ENCODE data around the gene BIRC6.
"Not testable (repeated sequence)": the region's sequence is repeated elsewhere in the genome, so short reads cannot be mapped to it uniquely, and the experiment has no call there.

BIRC6 gene

DNA sequence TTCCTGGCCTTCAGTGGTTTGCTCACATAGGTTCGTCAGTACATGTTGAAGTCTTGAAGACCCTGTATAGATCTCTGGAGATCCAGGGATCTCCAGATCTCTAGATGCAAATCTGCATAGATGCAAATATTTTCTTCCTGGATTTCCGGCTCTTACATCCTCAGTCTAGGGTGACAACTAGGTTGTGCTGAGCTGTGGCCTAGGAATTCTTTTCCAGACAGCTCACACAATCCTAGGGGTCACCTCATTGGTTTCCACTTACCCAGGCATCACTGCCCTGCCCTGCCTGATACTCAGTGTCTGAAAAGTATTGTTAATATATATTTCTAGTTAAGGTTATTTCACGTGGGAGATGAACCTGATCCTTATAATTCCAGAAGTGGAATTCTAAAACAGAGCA, 165.9 kb downstream of the BIRC6 start:
- DNase-seq = no peak

DNA sequence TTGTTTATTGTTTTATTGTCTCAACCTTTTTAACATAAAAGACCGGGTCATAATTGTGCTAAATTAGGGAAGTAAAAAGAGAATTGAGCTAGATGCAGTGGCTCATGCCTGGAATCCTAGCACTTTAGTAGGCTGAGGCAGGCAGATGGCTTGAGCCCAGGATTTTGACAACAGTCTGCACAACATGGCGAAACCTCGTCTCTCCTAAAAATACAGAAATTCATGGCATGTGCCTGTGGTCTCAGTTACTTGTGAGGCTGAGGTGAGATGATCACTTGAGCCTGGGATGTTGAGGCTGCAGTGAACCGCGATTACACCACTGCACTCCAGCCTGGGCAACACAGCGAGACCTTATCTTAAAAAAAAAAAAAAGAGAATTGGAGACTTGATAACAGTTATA, 166.9 kb downstream of the BIRC6 start:
- DNase-seq = no peak

DNA sequence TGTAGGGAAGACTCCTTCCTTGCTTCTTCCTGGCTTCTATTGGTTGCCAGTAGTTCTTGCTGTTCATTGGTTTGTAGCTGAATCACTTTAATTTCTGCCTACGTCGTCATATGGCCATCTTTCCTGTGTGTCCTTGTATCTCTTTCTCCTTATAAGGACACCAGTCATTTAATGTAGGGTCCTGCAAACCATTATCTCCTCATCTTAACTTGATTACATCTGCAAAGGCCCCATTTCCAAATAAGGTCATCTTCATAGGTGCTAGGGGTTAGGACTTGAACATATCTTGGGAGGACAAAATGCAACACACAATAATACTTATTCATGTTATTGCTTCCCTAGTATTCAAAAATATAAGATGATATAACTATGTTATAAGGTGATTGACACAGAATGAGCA, 175.5 kb downstream of the BIRC6 start:
- no peak for DNase-seq

DNA sequence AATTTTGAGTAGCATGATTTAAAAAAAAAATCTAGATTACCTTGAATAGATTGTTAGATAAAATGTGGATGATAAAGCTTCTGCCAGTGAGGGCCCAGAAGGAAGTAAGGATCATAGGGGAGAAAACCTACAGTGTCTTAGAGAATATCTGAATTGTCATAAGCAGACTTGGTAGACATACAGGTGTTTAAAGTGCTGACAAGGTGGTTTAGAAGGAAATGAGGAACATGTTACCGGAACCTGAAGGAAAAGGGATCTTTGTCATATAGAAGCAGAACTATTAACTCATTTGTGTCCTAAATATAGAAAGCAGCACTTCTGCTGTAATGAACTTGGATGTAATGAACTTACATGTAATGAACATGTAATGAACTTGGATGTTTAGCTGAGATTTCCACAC, 176.1 kb downstream of the BIRC6 start:
- no peak for DNase-seq

DNA sequence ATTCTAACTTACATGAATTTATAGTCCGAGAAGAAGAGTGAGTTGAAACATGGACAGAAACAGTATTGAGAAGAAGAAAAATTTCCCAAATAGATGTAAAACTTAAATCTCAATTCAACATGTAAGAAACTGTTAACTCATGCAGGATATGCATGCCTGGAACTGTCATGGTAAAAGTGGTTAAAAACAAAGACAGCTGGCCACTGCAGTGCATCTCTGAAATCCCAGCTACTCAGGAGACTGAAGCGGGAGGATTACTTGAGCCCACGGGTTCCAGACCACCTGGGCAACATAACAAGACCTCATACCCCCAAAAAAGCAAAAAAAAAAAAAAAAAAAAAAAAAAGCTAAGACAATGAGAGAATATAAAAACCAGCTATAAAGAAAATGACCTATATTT, 178.0 kb downstream of the BIRC6 start:
- no peak for DNase-seq

DNA sequence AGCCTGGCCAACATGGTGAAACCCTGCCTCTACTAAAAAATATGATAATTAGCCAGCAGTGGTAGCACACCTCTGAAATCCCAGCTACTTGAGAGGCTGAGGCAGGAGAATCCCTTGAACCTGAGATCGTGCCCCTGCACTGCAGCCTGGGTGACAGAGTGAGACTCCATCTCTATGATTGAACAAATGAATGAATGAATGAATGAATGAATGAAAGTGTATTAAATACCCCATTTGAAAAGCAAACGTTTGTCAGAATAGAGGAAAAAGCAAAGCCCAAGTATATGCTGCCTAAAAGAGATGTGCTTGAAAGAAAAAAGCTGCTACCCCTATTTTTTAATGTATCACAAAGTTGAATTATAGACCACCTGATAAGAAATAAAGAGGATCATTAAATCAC, 181.9 kb downstream of the BIRC6 start:
- DNase-seq = no peak

DNA sequence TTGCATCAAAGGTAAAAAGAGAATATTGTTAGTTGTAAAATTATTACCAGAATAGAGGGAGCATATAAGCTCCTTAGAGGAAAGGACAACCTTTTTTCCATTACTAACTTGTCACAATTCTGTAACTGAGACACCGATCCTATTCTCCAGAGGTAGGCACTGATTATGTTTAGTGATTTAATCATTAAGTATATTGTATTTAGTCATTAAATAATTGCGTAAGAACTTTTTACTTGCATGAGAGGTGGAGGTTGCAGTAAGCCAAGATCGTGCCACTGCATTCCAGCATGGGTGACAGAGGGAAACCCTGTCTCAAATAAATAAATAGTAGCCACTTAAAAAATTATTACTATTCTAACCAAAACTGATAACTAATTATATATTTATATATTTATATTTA, 195.7 kb downstream of the BIRC6 start:
- not testable (repeated sequence) for DNase-seq

DNA sequence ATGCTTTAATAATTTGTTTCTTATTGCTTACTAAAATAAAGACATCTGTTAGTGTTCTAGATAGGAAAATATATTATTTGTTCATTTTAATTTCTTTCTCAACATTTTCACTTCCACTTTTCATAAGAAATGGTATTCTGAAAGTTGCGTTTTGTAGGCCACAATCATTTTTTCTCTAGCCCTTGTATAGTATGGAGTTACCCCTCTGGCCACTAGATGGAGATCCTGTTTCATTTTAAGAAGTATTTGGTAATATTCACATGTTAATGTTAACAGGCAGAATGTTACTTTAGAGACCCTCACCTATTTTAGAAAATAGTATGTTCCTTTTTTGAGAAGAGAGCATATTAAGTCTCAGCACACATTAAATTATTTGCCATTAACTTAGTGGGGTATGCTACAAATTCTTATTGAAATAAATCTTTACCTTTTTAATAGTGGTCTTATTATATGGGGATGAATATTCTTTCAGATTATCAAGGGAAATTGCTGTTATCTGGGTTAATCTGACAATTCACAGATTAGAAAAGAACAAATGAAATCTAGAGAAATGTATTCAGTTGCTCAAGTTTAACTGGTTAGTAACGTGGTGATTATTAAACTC, 197.1 kb downstream of the BIRC6 start:
- no peak for DNase-seq

DNA sequence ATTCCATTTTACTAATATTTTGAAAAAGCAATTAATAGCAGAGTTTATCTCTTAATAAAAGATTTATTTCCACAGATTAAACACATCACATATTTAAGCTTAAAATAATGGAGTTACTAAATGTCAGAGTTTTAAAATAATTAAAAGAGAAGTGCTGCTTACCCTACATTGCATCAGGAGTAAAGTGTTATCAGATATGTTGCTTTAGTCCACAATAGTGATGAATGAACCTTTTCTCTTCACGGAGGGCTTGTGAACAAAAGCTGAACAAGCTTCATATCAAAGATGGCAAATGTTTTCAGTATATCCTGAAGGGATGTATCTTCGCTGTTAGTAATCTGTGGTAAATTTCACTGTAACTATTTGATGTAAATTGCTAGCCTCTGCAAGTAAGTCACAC, 201.7 kb downstream of the BIRC6 start:
- no peak for DNase-seq

DNA sequence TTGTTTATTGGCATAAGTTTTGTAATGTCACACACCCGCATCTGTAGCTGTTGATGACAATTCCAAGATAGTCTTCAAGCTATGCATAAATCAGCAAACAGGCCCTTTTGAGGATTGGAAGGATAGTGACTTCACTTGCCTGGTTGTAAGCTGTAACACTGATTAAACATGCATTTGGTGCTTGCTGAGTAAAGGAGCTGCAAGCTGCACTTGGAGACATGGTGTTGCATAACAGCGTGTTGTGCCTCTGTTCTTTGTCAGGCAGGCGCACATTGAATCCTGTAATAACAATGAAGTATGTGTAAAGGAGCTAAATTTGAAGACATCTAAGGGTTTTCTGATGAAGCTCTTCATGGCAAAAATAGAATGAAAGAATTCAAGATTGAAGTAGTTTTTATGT, 202.3 kb downstream of the BIRC6 start:
- no peak for DNase-seq

DNA sequence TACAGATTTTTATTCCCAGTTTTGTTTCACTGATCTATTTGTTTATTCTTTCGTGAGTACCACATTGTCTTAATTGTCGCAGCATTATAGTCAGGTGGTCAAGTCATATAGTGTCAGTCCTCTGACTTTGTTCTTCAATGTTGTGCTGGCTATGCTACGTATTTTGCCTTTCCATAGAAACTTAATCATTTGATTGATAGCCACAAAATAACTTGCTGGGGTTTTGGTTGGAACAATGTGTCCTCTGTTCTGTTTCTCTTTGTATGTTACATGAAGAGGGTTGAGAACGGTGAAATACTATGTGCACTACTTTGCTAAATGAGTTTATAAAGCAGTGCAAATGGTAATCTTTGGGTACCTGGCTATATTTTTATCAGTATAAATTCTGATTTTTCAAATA, 206.1 kb downstream of the BIRC6 start:
- no peak for DNase-seq

DNA sequence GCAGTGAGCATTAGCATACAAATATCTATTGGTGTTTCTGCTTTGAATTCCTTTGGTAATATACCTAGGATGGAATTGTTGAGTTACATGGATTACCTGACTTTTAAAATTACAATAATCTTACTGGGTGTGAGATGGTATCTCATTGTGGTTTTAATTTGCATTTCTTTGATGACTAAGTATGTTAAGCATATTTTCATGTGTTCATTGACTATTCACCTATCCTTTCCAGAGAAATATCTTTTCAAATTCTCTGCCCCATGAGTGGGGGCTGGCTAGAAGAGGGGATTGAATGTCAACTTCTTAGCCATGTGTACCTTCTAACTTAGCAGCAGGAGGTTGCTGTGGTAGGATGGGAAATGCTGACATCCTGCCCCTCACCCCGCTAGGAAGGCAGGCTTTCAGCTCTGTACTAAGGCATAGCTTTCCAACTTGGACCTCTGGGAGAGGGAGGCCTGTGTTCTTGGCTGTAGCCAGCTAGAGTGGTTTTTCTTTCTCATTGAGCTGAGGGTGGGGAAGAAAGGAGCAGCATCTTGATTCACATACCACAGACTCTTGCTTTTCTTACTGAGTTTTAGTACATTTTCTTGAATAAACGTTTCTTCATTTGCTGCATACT, 207.7 kb downstream of the BIRC6 start:
- no peak for DNase-seq

DNA sequence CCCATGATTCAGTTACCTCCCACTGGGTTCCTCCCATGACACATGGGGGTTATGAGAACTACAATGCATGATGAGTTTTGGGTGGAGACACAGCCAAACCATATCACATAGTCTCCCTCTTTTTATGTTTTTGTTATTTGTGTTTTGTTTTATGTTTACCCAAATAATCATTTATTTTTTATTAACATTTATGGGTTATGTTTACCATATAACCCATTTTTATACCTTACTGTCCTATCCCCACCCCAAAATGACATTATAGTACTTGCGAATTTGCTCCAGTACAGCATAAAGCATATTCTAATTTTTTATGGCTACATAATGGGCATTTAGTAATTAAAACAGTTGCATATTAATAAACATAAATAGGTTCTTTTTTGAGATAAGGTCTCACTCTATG, 209.1 kb downstream of the BIRC6 start:
- no peak for DNase-seq

DNA sequence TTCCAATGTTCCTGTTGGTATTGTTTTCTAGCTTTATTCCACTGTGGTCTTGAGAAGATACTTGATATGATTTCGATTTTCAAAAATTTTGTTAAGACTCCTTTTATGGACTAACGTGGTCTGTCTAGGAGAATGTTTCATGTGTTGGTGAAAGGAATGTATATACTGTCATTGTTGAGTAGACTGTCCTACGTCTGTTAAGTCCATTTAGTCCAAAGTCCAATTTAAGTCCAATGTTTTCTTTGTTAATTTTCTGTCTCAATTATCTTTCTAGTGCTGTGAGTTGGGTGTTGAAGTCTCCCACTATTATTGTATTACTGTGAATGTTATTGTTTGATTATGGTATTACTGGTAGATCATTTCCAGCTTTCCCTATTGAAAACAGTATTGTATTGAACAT, 215.2 kb downstream of the BIRC6 start:
- DNase-seq = no peak

DNA sequence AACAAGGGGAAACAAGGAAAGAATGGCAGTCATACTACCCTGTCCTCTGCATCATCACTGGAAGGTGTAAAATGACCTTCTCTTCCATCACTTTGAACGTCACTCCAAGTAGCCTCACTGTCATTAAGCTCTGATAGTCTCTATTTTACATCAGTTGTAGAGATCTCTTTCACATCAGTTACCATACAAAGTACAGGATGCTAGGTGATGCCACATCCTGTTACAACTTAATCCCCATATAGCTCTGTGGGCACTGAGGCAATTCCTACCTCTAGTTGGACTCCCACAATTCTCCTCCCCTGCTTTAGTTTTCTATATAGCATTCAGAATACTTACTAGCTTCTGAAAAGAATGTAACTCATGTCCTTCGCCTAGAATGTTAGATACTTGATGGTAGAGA, 215.9 kb downstream of the BIRC6 start:
- DNase-seq = no peak

DNA sequence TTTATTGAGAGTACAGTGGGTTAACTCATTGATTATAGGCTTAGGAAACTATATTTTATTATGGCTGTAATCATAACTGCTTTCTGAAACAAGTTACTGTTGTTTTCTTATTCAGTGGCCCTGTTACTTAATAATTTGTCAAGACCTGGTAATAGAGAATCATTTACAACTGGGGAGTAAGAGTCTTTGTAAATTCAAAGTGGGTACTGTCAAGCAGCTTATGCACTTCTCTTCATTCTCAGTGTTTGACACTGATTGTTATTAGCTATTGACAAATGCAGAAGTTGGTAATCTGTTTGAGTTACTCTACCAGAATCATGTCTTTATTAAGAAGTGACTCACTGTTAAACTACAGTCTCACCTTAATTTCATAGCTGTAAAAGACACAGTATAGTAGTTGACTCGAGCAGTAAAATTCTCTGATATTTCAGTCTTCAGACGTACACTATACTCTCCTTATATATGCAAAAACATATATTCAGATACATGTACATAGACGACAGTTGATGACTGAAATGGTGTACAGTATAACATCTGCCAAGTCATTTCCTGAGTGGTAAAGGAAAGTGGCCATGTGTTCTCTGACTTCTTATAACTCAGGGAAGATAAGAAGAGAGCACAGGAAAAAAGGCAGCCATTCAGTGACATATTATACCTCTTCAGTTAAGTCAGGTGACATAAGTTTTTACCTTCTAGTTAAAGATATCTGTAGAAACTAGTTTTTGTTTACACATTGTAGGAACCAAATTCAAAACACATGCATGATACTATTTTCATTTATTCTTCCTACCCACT, 235.0 kb downstream of the BIRC6 start:
- no peak for DNase-seq

DNA sequence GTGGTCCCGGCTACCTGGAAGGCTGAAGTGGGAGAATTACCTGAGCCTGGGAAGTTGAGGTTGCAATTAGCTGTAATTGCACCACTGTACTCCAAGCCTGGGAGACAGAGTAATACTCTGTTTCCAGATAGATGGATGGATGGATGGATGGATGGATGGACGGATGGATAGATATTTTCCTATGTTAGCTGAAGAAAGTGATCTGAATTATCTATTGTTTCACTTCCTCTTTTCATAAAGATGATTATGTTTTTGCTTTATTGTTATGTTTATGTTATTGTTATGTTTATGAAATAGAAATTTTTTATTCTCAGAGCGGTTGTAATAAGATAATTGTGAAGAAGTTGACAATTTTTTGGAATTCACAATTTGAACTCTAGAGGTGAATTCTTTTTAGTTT, 237.8 kb downstream of the BIRC6 start:
- no peak for DNase-seq

DNA sequence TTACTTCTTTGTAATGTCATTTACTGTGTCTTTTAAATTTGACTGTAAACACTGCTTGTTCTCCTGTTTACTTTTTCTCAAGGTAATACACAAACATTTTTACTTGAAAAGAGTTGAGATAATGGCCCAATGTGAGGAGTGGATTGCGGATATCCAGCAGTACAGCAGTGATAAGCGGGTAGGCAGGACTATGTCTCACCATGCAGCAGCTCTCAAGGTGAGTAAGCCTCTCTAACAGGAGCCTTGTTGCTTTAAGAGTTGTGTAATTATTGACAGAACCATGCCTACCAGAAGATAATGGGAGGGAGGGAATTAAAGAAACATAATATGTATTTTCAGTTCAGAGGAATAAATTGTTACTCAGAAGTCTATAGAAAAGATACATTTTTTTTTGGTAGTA, 254.5 kb downstream of the BIRC6 start:
- DNase-seq = no peak

DNA sequence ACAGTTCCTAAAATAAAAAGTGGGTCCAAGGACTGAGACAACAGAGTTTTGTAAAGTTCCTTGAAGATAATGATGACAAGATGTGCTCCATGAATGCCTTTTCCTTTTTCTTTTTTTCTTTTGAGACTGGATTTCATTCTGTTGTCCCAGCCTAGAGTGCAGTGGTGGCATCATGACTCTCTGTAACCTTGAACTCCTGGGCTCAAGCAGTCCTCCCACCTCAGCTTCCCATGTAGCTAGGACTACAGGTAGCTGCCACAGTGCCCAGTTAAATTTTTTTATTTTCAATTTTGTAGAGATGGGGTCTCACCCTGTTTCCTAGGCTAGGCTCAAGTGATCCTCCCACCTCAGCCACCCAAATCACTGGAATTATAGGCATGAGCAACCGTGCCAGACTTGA, 254.9 kb downstream of the BIRC6 start:
- DNase-seq = no peak

DNA sequence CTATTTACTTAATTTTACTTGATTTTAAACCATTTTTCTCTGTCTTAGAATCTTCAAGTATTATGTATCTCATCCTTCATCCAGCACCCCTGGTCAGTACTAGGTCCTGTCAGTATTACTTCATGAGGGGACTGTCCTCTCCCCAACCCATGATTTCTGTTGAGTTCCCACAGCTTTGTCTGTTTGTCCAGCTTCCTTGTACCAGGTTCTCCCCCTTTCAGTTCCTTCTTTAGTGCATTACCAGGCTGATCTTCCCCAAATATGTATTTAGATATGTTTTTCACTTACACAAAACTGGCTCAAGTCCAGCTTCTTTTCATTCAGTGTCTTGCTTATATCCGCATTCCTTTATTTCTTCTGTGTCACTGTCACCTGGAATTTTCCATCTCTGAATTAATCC, 257.3 kb downstream of the BIRC6 start:
- DNase-seq = no peak

DNA sequence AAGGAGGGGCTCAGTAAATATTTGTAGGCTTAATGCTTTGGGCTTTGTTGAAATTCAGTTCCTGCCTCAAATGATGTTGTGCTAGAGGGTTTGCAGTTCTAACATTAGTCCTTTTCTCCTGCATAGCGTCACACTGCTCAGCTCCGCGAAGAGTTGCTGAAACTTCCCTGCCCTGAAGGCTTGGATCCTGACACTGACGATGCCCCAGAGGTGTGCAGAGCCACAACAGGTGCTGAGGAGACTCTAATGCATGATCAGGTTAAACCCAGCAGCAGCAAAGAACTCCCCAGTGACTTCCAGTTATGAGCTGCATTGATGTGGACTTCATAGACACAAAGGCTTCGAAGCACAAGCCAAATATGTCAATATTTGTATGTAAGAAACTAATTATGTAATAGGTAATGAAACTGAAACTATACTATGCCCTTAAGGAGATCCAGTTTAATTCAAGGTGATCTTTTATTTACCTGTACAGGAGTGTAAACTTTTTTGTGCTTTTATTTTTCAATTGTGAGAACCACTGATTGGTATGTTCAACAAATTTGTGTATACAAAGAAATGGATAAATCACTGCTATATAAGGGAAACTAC, 260.9 kb downstream of the BIRC6 start:
- no peak for DNase-seq

DNA sequence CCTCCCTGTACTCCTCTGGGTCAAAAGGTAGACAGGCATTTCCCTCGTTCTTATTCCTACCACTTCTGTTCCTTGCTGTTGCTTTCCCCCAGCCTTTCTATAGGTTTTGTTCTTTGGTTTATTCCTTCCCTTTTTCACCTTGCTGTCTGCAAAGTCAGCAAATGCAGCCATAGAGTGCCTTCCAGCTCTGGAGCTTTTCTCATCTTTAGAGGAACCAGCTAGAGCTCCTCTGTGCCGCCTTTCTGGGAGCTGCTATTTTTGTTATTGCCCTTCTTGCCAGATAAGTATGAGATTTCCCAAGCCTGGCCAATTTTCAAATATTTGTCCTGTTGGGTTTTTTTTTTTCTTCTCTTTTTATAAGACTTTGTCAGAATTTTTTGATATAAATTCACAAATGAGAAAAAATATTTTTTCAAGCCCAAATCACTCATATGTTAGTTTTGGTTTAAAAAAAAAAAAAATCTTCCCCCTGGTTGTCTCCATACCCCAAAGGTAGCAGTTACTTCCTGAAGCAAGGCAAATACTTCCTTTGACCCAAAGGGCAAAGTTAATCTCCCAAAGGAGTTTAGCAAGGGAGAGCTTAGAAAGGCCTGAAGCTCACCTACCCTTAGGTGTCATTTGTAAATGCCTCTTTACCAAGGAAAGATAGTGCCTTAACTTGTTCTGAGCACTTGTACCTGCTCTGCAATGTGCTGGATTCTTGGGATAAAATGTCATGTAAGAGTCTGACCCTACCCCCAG, 265.9 kb downstream of the BIRC6 start:
- no peak for DNase-seq

DNA sequence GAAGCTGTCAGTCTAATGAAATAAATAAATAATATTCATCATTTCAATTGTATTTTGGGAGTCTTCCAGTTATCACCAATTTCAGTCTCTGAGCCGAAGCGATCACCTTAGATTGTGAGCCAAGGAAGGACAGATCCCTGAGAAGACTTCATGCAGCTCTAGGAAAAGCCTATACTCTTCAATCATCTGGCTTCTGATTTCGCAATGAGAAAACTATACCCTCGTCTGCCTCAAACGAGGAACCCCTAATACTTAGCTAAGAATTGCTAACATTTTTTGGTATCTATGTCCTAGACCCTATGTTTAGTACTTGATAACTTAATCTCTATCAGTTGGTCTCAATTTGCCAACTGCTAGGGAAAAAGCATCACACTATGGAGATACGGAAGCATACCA, 266.5 kb downstream of the BIRC6 start:
- DNase-seq = no peak

DNA sequence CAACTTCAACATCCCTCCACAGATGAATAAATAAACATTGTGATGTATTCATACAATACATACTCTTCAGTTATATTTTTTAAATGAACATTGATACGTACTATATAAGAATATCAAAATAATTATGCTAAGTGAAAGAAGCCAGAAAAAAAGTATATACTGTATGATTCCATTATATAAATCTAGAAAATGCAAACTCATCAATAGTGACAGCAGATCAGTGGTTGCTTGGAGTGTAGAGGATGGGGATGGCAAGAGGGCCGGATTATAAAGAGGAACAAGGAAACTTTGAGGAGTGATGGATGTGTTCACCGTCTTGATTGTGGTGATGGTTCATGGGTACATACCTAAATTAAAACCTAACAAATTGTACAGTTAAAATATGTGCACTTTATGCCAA, 268.0 kb downstream of the BIRC6 start:
- DNase-seq = no peak
